ENCODE data around the gene FEZ2.

GRCh38 chr2:36587556-36587955 lies 10.4 kb downstream of the FEZ2 start:
- TF ChIP-seq MAZ (IDR thresholded peaks at IDR 0.05; ENCODE audit: borderline replicate concordance, low read depth, low read length): no peak
- TF ChIP-seq POLR2A (IDR thresholded peaks at IDR 0.05; ENCODE audit: low read length): no peak
- TF ChIP-seq CTCF (IDR thresholded peaks at IDR 0.05): no peak
- TF ChIP-seq CEBPB (IDR thresholded peaks at IDR 0.05): no peak
- no peak for TF ChIP-seq ELK1 (IDR thresholded peaks at IDR 0.05; ENCODE audit: low read depth, low read length)
- TF ChIP-seq MAX (IDR thresholded peaks at IDR 0.05): no peak
- TF ChIP-seq ESRRA (IDR thresholded peaks at IDR 0.05; ENCODE audit: borderline replicate concordance, low read length): no peak
- TF ChIP-seq CHD2 (IDR thresholded peaks at IDR 0.05; ENCODE audit: low read length, partially characterized antibody): no peak
- TF ChIP-seq POLR2AphosphoS2 (conservative IDR thresholded peaks at IDR 0.05; ENCODE audit: low read length): no peak
- TF ChIP-seq EP300 (IDR thresholded peaks at IDR 0.05): no peak
- no peak for TF ChIP-seq RARB (CRISPR knock-in tag; IDR thresholded peaks at IDR 0.05)
- no peak for TF ChIP-seq MYC (IDR thresholded peaks at IDR 0.05; ENCODE audit: borderline replicate concordance, low read length)
- no peak for TF ChIP-seq RNF2 (IDR thresholded peaks at IDR 0.05; ENCODE audit: borderline replicate concordance, low read depth)

Measured in A549 (cell line).